Activated CD4-positive, alpha-beta T cell treated with anti-CD3 and anti-CD28 coated beads for 4 hours (primary cell): ENCODE measurements around the gene RIT2.
"Not testable (repeated sequence)": the region's sequence is repeated elsewhere in the genome, so short reads cannot be mapped to it uniquely, and the experiment has no call there.

Experiments
- DNase-seq, 2 donors: peaks; one replicate each; pipeline ENCODE4 v3.0.0-alpha.2; 2020

Gene RIT2

DNA sequence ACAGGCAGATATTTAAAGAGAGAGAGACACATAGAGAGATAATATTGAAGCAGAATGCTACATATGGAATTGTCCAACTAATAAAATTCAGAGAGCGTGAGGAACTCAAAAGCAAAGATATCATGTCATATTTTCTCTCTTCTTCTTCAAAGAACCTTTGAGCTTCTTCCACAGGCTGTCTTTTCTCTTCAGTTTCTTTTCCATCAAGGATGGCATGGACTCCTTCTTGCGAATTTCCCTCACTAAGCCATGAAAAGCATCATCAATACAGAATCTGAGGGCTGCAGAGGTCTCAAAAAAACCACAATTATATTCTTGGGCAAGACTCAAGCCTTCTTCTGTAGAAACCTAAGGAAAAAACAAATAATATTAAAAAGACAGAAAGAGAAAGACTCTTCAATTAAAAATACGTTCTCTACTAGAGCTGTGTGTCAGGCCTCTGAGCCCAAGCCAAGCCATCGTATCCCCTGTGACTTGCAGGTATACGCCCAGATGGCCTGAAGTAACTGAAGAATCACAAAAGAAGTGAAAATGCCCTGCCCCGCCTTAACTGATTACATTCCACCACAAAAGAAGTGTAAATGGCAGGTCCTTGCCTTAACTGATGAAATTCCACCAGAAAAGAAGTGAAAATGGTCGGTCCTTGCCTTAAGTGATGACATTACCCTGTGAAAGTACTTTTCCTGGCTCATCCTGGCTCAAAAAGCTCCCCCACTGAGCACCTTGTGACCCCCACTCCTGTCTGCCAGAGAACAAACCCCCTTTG is 371.9 kb downstream of the RIT2 start:
- DNase-seq: no peak

DNA sequence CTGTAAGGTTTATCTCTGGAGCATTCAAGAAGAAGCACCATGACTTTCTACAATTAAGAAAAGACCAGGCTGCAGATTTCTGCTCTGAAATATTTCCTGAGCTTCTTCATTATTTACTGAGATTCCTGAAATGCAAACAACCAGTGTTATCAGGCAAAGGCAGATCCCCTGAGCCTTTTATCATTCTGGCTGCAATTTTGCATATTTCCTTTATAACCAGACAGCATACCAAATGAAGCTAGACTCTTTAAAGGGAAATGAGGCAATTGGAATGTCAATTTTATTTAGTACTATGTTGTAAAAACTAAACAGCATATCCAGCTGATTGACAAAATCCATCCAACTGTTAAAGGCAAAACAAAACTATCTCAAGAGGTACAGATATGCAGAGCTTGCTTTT is 372.5 kb downstream of the RIT2 start:
- DNase-seq: no peak

DNA sequence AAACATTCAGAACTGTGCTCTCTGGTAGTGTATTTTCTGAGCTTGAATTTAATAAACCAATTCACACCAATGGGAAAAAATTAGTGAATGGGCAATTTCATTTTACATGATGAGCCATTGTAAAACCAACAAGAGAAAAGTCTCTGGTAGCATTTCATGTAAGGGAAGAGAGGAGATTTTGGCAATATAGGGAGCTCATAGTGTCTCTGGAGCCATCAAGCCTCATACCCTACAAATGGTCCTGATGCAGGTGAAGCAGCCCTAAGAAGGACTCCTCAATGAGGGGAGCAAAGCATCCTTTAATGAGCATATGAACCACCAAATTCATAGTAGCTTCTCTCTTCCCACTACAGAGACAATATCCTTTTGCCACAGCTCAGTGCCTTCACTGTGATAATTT is 373.0 kb downstream of the RIT2 start:
- no peak for DNase-seq

DNA sequence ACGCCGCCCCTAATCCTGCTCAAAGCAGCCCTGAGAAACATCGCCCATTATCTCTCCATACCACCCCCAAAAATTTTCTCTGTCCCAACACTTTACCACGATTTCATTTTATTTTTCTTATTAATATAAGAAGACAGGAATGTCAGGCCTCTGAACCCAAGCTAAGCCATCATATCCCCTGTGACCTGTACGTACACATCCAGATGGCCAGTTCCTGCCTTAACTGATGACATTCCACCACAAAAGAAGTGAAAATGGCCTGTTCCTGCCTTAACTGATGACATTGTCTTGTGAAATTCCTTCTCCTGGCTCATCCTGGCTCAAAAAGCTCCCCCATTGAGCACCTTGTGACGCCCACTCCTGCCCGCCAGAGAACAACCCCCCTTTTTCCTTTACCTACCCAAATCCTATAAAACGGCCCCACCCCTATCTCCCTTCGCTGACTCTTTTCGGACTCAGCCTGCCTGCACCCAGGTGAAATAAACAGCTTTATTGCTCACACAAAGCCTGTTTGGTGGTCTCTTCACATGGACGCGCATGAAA is 373.6 kb downstream of the RIT2 start:
- DNase-seq: not testable (repeated sequence)

DNA sequence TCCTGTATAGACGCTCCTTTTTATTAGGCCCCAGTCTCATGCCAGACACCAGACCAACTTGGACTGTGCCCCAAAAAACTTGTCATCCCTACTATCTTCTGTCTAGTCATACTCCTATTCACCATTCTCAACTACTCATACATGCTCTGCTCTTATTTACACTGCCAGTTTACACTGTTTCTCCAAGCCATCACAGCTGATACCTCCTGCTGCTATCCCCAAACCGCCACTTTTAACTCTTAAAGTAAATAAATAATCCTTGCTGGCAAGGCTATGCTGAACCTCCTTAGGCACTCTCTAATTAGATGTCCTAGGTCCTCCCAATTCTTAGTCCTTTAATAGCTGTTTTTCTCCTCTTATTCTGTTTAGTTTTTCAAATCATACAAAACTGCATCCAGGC is 374.2 kb downstream of the RIT2 start:
- DNase-seq: not testable (repeated sequence)

DNA sequence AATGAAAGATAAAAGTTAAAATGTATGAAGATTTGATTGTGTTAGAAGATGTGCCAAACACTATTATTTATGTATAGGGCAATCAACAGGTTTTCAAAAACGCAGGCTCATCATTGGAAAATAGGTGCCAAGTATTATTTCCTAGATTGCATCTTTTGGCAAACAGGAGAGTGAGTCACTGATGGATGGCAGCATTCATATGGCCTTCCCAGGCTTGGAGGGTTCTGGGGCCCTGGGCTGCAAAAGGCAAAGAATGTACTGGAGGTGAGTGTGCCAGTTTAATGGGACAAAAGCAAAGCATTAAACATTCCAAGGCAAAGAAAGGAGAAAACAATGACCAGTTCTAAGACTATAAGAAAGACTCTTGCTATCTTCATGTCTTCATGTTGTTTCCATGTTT is 379.4 kb downstream of the RIT2 start:
- no peak for DNase-seq

DNA sequence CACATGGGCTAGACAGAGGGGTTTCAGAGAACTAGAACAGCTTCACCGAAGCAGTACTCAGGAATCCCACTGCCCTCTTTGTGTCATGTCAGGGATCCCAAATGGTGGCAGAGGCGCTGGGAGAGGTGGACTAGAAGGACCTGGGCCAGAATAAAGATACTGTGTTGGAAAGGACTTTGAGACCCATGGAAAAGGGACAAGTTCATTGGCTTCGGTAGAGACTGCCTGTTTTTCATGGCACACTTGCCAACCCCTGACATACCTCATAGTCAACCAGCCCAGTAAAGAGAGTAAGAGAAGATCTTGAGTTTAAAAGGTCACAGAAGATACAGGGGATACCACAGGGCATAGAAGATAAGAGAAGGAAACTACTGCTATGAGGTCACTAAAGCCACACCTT is 381.0 kb downstream of the RIT2 start:
- no peak for DNase-seq

DNA sequence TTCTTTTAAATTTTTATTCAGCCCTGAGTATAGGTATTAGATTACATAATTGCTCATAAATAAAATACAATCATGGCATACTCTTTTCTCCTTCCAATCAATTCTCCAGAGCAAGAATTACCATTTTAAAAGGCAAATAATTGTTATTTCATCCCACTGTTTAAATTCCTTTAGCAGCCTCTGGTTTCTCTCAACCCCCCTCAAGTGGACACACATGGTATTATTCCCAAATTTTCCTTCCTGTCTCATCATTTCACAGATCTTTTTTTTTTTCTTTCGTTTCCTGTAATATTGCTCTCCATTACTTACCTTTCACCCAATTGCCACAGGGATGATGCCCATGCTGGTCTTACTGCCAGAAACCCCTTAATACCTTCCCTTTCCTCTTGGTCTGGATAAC is 385.2 kb downstream of the RIT2 start:
- no peak for DNase-seq

DNA sequence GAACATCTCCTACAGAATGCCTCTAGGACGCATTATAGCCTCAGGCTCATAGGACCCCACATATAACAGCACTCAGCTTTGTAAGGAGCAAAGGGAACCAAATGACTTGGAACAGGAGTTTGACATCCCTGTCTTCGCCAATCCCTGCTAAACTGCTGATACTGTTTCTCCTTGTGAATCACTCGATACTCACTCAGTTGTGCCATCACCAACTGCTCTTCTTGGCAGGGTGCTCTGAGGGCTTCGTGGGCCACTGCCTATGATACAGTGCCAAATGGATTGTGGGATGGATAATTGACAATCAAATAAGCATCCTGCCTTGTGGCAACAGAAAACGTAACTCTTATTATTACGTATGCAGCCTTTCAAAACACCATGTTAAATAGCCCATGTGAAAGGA is 396.3 kb downstream of the RIT2 start:
- no peak for DNase-seq

DNA sequence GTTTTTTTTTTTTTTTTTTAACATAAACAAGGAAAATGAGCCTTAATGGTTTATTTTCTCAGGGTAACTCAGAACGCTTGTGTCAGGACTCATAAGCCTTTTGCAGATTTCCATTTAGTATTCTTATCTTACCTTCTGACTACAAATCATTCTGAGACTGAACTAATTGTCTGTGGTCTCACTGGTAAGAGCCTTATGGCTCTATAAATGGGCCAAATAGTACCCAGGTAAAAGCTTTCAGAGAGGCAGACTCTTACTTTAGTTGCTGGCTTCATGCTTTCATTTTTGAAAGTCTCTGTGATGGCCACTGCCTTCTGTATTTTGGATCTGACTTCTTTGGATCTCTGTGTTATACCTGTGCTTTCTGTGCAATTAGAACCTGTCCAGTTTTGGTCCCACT is 403.4 kb downstream of the RIT2 start:
- no peak for DNase-seq

DNA sequence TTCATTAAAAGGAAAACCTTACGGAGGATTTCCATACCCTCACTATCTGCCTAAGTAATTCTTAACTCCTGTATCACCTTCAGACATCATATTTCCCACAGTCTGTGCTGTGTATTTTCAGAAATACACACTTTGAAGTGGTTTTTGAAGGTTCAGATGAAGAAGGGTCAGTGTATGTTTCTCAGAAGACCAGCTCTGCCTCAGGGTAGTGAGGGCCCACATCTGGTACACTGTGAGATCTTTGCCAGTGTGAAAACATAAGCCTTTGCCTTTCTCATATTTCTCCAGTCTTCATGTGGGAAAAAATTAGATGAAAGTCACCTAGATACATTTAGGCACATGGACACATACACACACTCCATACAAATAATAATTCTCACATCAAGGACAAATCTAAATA is 408.4 kb downstream of the RIT2 start:
- no peak for DNase-seq

DNA sequence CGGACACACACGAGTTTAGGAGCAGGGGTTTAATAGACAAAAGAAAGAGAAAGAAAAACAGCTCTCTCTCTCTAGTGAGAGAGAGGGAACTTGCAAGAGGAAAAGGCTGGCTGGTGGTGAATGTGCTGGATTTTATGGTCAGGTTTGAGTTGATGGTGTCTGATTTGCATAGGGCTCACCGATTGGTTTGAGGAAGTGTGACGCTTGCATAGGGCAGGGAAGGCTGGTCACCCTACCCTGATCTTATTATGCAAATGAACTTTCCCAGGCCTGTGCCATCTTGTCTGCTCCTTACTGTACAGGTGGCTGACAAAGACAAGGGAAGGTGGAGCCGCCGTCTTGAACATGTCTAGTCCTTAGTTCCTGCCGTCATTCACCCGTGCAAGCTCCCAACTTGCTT is 408.9 kb downstream of the RIT2 start:
- no peak for DNase-seq

DNA sequence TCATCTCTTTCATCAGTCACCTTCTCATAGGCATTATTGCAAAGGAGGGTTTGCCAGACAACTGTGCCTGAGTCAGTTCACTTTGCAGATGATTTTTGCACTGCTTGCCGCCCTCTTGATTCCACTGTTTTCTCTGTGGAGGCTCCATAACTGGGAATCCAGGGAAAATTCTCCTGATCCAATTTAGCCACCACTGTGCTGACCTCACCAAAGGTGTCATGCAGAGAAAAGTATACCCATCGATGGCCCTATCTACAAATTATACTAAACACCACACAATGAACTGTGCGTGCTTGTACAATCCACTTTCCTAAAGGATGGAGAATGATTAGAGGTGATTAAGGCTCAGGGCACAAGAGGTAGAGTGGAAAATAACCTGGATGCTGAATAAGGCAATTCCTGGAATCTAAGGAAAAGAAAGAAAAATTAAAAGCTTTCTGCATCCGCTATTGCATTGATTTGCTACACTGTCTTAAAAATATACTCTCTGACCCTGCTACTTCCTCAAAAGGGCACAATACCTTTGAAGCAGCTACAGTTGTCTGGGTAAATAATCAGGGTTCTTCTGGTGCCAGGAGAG is 409.4 kb downstream of the RIT2 start:
- no peak for DNase-seq
